ENCODE results near the gene AMOTL1.
"Not testable (repeated sequence)": the region's sequence is repeated elsewhere in the genome, so short reads cannot be mapped to it uniquely, and the experiment has no call there.

AMOTL1 gene

DNA sequence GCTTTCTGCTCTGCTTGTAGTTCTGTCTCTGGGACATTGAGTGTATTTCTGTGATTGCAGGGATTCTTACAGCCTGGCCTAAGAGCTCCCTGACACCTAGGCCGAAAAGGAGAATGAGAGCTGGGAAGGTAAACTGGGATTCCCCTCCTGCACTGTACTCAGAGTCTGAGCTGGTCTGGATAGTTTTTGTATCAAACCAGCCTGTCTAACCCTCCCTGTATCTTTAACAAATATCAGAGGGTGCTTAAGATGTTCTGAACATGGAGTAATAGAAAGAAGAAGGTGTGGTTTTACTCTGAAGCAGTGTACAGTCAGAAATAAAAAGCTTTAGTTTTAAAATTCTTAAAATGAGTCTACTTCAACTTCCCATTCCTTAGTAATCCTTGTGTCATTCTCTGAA, 57.3 kb downstream of the AMOTL1 start:
- DNase-seq = no peak

DNA sequence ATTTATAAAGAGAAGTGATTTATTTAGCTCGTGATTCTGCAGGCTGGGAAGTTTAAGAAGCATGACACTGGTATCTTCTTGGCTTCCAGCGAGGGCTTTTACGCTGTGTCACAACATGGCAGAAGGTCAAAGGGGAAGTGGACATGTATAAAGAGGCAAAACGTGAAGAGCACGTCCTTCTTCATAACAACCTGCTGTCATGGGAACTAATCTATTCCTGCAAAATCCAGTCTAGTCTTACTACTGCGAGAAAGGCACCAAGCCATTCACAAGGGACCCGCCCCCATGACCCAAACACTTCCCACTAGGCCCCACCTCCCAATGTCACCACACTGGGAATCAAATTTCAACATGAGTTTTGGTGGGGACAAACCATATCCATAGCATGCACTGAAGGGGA, 58.3 kb downstream of the AMOTL1 start:
- no peak for DNase-seq

DNA sequence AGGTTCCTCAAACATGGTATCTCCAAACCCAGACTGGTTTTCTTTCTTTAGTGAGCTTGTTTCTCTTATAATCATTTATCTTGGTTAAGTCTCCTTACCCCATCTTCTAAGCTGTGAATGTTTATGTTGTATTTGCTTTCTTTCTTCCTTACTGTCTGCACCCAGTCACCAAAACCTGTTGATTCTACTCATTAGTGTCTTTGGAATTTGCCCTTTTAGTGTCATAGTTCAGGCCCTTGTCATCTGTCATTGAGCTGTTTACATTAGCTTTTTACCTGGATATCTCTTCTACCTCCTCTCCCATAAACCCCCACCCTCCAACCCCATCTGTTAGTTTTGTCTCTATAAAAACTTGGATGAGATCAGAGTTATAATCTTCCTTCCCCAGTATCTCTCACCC, 59.9 kb downstream of the AMOTL1 start:
- DNase-seq = no peak

DNA sequence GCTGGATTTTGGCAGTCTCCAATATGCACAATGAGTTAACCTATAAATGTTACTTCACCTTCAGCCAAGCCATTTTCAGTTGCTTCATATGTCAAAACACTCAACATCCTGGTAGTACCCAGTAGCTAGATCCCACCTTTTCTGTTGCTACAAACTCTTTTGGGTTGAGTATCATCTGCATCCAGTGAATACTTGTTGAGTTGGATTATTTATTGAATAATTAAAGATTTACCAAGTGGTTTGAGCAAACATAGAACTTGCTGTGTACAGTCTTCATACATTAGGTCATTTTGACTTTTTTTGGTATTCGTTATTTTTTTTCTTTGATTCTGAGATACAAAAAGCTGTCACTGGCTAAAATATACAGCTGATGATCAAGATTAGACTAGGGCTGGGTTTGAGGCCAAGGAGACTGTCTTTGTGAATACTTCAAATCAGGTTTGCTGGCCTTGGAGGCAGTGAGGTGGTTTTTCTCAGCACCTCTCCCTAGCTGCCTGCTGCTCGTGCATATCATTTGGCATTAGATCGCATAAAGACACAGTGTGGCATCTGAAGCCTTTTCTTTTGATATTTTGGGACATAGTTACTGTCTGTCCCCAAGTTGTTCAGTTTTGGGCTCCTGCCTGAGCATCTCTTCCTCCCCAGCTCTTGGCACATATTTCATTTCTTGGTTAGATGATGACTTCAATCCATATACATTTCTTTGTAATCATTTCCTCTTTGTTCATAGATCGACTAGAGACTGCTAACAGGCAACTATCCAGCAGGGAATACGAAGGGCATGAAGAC, 62.8 kb downstream of the AMOTL1 start:
- DNase-seq = no peak

GRCh38 chr11:94831529-94831928, 63.4 kb downstream of the AMOTL1 start:
- no peak for DNase-seq

DNA sequence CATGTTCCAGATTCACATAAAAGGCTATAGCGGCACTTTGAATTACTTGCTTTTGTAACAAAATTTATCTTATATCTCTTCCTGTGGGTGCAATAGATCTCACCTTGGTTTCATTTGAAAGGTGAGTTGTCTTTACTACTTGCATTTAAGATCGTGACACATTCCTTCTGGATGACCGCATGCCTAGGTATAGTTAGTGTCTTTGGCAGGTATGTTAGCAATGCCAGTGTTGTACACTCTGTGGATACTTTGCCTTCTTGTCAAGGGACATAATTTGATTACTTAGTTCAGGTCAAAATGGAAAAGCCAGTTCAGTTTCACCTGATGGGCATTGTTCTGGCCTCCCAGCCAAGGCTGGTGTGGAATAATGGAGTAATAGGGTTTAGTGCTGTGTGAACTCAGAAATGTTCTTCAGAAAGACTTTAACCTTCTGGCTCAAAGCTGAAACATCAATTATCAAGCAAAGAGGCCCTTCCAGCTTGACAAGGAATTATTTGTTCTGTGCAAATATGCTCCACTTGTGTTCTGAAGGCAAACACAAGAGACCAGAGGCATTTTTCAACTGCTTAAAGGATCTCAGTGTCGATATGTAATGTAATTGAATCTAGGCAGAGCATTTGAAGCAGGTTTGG, 64.6 kb downstream of the AMOTL1 start:
- no peak for DNase-seq

- DNase-seq = no peak
Observed at GRCh38 chr11:94834911-94835593, 66.9 kb downstream of the AMOTL1 start.

- DNase-seq = no peak
Observed at GRCh38 chr11:94835594-94835927, 67.4 kb downstream of the AMOTL1 start.

DNA sequence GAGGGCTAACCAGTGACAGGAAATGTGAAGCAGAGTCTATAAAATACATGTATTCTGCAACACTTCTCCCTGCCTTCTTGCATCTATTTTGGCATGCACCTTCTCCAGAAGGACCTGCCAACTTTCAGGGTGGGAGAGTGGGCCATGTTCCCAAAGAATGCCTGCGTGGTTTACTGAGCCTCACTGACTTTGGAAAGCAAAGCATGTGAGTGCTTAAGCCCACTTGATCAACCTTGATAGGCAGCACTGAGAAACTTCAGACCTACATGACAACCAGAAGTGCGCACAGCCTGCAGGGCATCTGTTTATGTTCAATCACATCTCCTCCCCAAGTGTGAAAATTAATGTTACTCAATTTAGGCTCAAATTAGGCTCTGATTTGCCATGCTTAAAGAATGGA, 69.2 kb downstream of the AMOTL1 start:
- no peak for DNase-seq

- no peak for DNase-seq
Observed at GRCh38 chr11:94838027-94838731, 70.0 kb downstream of the AMOTL1 start.

DNA sequence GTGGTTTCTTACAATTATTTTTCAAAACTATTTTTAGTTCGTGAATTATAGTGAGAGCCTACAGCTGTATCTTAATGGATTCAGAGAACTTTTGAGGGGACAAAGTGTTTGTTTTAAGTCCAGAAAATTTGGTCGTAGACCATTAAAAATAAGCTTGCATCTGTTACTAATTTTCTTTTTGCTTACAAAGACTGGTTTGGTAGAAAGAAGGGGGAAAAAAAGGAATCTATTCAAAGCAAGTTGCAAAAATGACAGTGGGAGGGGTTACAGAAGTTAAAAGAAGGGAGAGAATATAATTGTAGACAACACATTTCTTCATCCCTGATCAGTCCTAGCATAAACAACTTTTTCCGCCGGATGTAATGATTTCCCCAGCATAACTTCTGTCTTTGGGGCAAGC, 72.1 kb downstream of the AMOTL1 start:
- DNase-seq = no peak

DNA sequence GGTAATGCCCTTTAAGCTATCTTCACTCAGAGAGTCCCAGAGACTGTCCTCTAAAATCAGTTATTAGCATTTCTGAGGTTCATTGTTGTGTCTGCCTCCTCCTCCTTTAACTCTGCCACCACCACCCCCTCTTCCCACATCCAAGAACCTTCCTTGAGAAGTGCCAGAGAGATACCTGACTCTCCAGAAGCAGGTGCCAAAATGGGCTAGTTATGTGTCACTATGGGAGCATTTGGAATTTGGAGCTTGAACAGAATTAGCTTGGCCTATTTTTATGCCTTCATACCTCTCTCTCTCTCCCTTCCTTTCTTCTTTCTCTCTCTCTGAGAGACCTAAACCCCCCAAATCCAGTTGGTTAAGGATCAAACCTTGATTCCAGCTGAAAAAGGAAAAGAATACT, 75.9 kb downstream of the AMOTL1 start:
- no peak for DNase-seq

- DNase-seq = no peak
Observed at GRCh38 chr11:94845622-94846021, 77.5 kb downstream of the AMOTL1 start.

- no peak for DNase-seq
Observed at GRCh38 chr11:94849839-94850238, 81.7 kb downstream of the AMOTL1 start.

GRCh38 chr11:94851864-94852636, 83.9 kb downstream of the AMOTL1 start:
- DNase-seq = no peak

DNA sequence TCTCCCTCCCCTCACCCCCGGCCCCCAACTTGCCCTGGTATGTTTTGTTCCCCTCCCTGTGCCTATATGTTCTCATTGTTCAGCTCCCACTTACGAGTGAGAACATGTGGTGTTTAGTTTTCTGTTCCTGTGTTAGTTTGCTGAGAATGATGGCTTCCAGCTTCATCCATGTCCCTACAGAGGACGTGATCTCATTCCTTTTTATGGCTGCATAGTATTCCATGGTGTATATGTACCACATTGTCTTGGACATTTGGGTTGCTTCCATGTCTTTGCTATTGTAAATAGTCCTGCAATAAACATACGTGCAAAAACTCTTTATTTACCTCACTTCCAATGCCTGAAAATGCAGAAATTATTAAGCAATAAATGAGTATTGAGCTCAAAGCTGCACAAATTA, 85.1 kb downstream of the AMOTL1 start:
- DNase-seq = not testable (repeated sequence)

GRCh38 chr11:94853836-94854235, 85.7 kb downstream of the AMOTL1 start:
- DNase-seq = no peak

DNA sequence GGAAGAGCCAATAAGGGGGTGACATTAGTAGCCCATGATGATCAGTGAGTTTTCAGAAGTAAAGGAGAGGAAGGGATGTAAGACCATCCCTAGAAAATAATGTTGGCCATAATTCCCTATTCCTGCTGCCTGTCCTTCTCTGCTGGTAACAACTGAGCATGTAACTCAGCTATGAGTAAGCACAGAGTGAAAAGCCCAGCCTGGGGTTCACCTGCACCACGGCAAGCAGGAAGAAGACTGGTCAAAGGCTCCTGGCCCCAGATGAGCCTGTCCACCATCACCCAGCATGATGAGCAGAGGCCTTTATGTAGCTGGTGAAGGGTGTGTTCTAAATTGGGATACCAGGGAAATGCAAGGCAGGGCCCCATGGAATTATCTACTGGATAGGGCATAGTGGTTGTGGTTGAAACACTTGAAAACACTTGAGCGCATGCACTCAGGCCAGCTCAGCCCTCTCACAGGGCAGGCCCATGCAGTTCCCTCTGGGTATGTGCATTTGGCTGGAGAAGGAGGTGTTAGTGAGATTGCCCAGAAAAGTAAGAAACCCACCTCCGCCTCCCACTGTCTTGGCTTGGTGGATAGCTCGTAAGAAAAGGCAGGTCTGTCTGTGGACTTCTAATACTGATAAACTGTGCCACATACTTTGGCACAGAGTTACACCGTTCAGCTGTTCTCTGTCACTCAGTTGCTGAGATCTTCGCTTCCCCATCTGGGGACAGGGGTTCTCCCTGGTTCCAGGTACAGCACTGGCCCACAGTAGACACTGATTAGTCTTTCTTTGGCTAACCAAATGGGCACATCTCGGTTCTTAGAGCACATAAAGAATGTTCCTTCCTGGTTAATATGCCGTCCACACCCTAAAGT, 86.8 kb downstream of the AMOTL1 start:
- DNase-seq = no peak

DNA sequence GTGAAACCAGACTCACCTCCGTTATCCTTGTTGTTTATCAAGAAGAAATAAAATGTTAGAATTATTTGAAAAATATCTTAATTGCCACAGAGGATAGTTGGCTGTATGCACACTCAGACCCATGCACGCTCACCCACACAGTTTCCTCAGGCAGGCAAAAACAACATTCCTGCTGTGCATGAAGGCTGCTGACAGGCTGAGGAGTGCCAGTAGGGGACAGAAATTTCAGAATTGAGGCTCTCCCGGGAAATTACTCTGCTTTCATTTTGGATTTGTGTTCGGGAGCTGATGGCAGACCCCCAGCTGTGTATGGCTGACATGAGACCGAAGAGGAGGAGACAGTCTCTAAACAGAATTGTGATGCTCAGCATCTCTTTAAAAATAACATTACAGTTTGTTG, 87.5 kb downstream of the AMOTL1 start:
- no peak for DNase-seq

DNA sequence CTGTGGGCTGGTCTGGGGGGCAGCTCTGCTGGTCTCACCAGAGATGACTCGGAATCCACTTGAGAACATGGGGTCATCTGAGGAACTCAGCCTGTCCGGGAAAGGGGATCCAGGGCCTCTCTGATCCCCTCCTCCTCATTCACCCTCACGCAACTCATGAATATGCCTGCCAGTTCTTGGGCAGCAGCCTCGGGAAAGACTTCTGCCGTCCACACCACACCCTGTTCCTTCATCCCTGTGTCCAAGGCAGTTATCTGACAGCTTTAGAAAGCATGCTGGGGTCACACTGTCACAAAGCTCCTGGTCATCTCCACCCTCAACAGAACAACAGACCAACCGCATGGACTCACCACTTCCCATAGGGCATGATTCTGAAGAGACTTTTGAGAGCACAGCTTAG, 88.3 kb downstream of the AMOTL1 start:
- no peak for DNase-seq

GRCh38 chr11:94857337-94857736, 89.2 kb downstream of the AMOTL1 start:
- no peak for DNase-seq

All from activated CD4-positive, CD25-positive, alpha-beta regulatory T cell (primary cell).